RWPE2 (cell line): ENCODE measurements around the gene STK32C.

Experiments
- ATAC-seq: fragments of 200-7000 bp; cut with Tn5 transposase; 3 replicates; pipeline ENCODE4 v1.9.1; 2021; ENCODE audit warnings: low read depth
- DNase-seq: peaks from one replicate; pipeline ENCODE4 v3.0.0-alpha.2; 2020; ENCODE audit warnings: low spot score
- H3K27ac ChIP-seq: fragments of 450-650 bp; 2 replicates; pipeline ENCODE4 v1.5.1; 2017; ENCODE audit warnings: mild to moderate bottlenecking; ENCODE audit not compliant: poor library complexity, severe bottlenecking
- H3K27me3 ChIP-seq: fragments of 250-450 bp; sonication (Bioruptor Pico); 2 replicates; pipeline ENCODE4 v1.5.1; 2021; ENCODE audit warnings: mild to moderate bottlenecking, moderate library complexity; ENCODE audit not compliant: insufficient read depth, poor library complexity, severe bottlenecking
- H3K36me3 ChIP-seq: fragments of 250-450 bp; sonication (Bioruptor Pico); 2 replicates; pipeline ENCODE4 v1.5.1; 2020; ENCODE audit warnings: low read depth, mild to moderate bottlenecking, moderate library complexity
- H3K4me1 ChIP-seq: fragments of 250-450 bp; sonication (Bioruptor Pico); 2 replicates; pipeline ENCODE4 v1.5.1; 2021; ENCODE audit warnings: mild to moderate bottlenecking, moderate library complexity; ENCODE audit not compliant: insufficient read depth, poor library complexity, severe bottlenecking
- H3K4me3 ChIP-seq: fragments of 250-450 bp; sonication (Bioruptor Pico); 2 replicates; pipeline ENCODE4 v1.5.1; 2021; ENCODE audit warnings: mild to moderate bottlenecking, moderate library complexity; ENCODE audit not compliant: severe bottlenecking
- H3K9me3 ChIP-seq: fragments of 250-450 bp; sonication (Bioruptor Pico); 2 replicates; pipeline ENCODE4 v1.5.1; 2021; ENCODE audit warnings: mild to moderate bottlenecking, moderate library complexity; ENCODE audit not compliant: severe bottlenecking
- CTCF ChIP-seq: fragments of 450-650 bp; IDR thresholded peaks from one replicate; pipeline ENCODE4 v1.5.1; 2017; ENCODE audit warnings: mild to moderate bottlenecking, moderate library complexity; ENCODE audit not compliant: poor library complexity, severe bottlenecking

The STK32C gene

GRCh38 chr10:132237396-132237795, 70.4 kb downstream of the STK32C start:
- no peak for ATAC-seq
- Histone ChIP-seq H3K27ac (no peak overlapping the region), H3K36me3 (no peaks in the 10 kb centered on the region), H3K27me3 (no peaks in the 10 kb centered on the region), H3K9me3 (no peaks in the 10 kb centered on the region), H3K4me3 (no peak overlapping the region), H3K4me1 (no peaks in the 10 kb centered on the region)
- no peak for TF ChIP-seq CTCF
- no peak for DNase-seq

GRCh38 chr10:132236881-132237280, 70.9 kb downstream of the STK32C start:
- Histone ChIP-seq H3K4me3 (no peak overlapping the region), H3K27ac (no peak overlapping the region), H3K36me3 (no peaks in the 10 kb centered on the region), H3K9me3 (no peaks in the 10 kb centered on the region), H3K27me3 (no peaks in the 10 kb centered on the region), H3K4me1 (no peaks in the 10 kb centered on the region)
- ATAC-seq (no peak), DNase-seq (no peak)
- TF ChIP-seq CTCF, result no peak

GRCh38 chr10:132236161-132236560, 71.6 kb downstream of the STK32C start:
- Histone ChIP-seq H3K36me3 (no peaks in the 10 kb centered on the region), H3K4me1 (no peaks in the 10 kb centered on the region), H3K4me3 (no peak overlapping the region), H3K9me3 (no peaks in the 10 kb centered on the region), H3K27me3 (no peaks in the 10 kb centered on the region), H3K27ac (no peak overlapping the region)
- ATAC-seq, result no peak
- no peak for TF ChIP-seq CTCF
- no peak for DNase-seq

- H3K27me3 ChIP-seq, result no peaks in the 10 kb centered on the region
- ATAC-seq (no peak), DNase-seq (no peak)
Observed at GRCh38 chr10:132234860-132235259, 72.9 kb downstream of the STK32C start.

More at GRCh38 chr10:132234860-132235259, 72.9 kb downstream of the STK32C start:
- no peak for TF ChIP-seq CTCF
- Histone ChIP-seq H3K9me3 (no peaks in the 10 kb centered on the region), H3K27ac (no peak overlapping the region), H3K4me3 (no peak overlapping the region), H3K4me1 (no peaks in the 10 kb centered on the region), H3K36me3 (no peaks in the 10 kb centered on the region)
